Hematopoietic multipotent progenitor cell (in vitro differentiated cells): ENCODE data around the gene PDK2. TPM values are rescaled to one million over a fixed set of nuclear protein-coding genes. Genes with fewer than 3 reads are reported as not detected.

Source experiments
- DNase-seq, 3 donors: peaks; one replicate each; pipeline ENCODE4 v3.0.0-alpha.2; 2011 to 2015; ENCODE audit warnings: low read depth in 2 of 3, low spot score in 2 of 3
- total RNA-seq: library from RNA; depleted of rRNA; stranded (reverse); fragments of >200 nt; gene quantifications from one replicate; pipeline ENCODE4 v1.2.3, GENCODE V29; 2012

Gene PDK2
- total RNA-seq, 1 donor, result 111 TPM

GRCh38 chr17:50098583-50098982, 3.4 kb downstream of the PDK2 start:
- no peak for DNase-seq

GRCh38 chr17:50099003-50099402, 3.9 kb downstream of the PDK2 start:
- no peak for DNase-seq

GRCh38 chr17:50100480-50100883, 5.3 kb downstream of the PDK2 start:
- no peak for DNase-seq

- no peak for DNase-seq
Measured at GRCh38 chr17:50100921-50101345, 5.8 kb downstream of the PDK2 start.

- no peak for DNase-seq
Measured at GRCh38 chr17:50101346-50102163, 6.4 kb downstream of the PDK2 start.

- DNase-seq, result no peak
Measured at GRCh38 chr17:50102164-50102991, 7.2 kb downstream of the PDK2 start.

- DNase-seq, result no peak
Measured at GRCh38 chr17:50103252-50103651, 8.1 kb downstream of the PDK2 start.

GRCh38 chr17:50103941-50104340, 8.8 kb downstream of the PDK2 start:
- DNase-seq, result no peak

- no peak for DNase-seq
Measured at GRCh38 chr17:50105811-50106210, 10.7 kb downstream of the PDK2 start.

GRCh38 chr17:50106393-50107131, 11.4 kb downstream of the PDK2 start:
- DNase-seq, result no peak

- DNase-seq, result no peak
Measured at GRCh38 chr17:50107790-50108414, 12.8 kb downstream of the PDK2 start.

GRCh38 chr17:50108556-50108955, 13.4 kb downstream of the PDK2 start:
- no peak for DNase-seq

- DNase-seq, result no peak
Measured at GRCh38 chr17:50109207-50109606, 14.1 kb downstream of the PDK2 start.

- no peak for DNase-seq
Measured at GRCh38 chr17:50109785-50110184, 14.6 kb downstream of the PDK2 start.

- DNase-seq, result no peak
Measured at GRCh38 chr17:50110591-50111349, 15.6 kb downstream of the PDK2 start.

- DNase-seq, result no peak
Measured at GRCh38 chr17:50111673-50112655, 16.8 kb downstream of the PDK2 start.

GRCh38 chr17:50112694-50113093, 17.5 kb downstream of the PDK2 start:
- no peak for DNase-seq

GRCh38 chr17:50113624-50114320, 18.6 kb downstream of the PDK2 start:
- no peak for DNase-seq
